Effector CD4-positive, alpha-beta T cell (primary cell): ENCODE data around the gene CDC45.

ENCODE experiments used
- DNase-seq: peaks from one replicate; pipeline ENCODE4 v3.0.0-alpha.2; 2020

Gene CDC45

DNA sequence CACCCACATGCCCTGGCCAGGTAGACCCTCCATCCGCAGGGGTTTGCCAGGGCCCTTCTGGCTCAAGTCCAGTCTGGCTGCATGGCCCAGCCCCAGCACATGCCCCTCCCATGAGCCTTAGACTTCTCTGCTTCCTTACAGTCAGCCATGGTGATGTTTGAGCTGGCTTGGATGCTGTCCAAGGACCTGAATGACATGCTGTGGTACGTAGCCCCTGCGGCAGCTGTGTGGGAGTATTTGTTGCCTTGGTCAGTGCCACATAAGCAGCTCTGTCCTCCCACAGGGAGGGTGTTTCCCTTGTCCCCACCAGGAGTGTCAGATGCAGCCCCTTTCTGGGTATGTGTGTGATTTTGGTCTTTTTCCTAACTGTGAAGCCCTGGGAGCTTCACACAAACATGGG is 17.5 kb downstream of the CDC45 start:
- no peak for DNase-seq

DNA sequence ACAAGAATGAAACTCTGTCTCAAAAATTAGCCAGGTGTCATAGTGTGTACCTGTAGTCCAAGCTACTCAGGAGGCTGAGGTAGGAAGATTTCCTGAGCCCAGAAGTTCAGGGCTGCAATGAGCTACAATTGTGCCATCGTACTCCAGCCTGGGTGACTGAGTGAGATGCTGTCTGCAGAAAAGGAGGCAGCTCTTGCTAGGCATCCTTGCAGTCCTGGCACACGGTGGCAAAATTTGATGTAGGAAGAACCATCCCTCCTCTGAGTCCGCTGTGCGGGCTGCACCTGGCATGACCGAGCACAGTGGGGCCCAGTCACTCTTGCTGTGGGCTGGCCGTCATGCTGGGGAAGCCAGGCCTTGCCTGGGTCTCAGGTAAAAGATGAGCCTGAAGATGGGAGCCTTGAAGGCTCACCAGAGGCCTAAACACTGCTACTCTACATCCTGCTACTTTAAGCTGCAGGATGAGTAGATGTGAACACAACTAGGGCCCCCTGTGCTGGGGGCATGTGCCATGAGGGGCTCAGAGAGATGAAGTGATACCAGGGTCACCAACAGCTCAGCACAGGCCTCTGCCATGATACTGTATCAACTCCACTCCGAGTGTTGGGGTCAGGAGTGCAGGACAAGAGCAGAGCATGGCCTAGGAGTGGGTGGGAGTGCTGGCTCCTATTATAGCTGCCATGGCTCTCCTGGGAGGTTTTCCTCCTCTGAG is 18.6 kb downstream of the CDC45 start:
- DNase-seq: no peak

DNA sequence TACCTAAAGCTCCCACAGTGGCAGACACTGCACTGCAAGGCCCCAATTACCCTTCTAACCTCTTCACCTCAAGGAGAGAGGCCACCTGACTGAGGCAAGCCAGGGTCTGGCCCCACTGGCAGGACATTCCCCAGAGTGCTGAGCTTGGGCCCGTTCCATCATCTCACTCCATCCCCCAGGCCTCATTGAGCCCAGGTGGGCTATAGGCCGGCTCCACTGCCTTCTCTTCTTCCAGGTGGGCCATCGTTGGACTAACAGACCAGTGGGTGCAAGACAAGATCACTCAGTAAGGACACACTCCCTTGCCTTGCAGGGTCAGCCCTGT is 19.1 kb downstream of the CDC45 start:
- no peak for DNase-seq

DNA sequence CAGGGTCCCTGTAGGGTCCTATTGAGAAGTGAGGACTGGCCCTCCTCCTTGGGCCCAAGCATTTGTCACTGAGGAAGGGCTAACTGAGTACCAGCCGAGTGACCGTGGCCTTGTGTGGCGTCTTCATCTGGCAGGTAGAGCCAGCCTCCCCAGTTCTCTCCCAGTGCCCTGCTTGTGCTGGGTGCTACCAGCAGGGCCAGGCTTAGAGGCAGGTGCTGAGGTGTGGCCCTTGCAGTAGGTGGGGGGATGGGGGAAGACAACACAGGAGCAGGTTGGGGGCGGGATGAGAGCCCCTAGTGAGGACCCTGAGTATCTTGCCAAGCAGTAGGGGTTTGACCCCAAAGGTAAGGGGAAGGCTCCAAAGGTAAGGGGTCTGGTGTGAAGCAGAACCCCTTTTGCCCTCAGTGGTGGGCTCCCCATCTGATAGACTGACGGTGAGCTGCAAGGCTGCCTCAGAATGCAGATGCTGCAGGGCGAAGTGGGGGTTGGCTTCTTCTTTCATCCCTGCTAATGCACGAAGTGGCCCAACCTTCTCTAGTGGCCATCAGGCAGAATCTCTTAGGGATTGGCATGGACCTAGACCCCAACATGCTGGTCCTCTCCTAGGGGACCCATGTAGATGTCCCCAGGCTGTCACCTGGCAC is 19.6 kb downstream of the CDC45 start:
- DNase-seq: no peak

DNA sequence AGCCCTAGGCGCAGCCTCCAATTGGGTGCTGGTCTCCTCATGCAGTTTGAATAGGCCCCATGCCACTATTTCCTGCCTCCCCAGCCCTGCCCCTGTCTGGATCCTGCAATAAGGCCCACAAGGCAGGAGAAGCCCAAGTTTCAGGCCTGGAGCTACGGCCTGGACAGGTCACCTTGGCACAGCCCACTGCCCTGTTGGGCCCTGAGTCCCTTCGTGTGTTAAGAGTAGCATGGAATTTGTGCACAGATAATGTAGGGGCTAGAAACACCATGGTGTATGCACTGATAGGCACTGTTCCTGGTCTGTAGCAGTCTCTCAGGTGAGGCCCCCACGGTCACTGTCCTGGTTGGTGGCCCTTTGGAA is 20.1 kb downstream of the CDC45 start:
- DNase-seq: no peak

DNA sequence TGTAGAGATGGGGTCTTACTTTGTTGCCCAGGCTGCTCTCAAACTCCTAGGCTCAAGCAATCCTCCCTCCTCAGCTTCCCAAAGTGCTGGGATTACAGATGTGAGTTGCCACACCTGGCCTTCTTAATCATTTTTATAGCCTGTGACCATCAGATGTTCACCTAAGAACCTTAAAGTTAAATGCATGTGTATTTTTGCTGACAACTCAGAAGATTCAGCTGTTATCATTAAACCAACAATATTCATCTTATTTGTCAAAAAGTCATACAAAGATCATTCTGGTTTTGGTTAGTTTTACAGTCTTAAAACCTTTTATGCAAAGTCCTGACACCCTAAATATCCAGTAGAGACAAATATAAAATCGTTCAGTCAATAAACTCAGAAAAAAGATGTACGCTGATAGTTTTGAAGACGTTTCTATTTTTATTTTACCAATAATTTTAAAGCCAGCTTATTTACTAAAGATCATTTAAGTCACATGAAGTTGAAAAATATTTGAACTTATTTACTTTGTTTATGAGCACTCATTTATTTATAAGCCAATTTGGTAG is 22.3 kb downstream of the CDC45 start:
- no peak for DNase-seq

DNA sequence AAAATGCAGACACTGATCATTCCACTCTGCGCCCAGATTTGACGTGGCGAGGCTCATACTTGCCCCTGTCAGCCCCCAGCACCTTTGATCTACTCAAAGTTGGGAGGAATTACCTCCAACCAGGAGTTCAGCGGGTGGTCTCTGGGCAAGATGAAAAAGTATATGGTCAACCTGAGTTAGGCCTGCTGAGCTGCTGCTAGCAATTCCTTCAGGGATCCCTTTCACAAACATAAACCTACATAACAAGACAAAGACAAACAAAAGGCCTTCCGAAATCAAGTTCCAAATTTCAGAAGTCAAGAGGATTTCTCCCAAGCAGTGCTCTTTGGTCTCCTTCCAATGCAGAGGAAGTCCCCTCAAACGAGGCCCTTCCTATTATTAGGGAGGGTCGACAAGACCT is 23.6 kb downstream of the CDC45 start:
- DNase-seq: no peak

DNA sequence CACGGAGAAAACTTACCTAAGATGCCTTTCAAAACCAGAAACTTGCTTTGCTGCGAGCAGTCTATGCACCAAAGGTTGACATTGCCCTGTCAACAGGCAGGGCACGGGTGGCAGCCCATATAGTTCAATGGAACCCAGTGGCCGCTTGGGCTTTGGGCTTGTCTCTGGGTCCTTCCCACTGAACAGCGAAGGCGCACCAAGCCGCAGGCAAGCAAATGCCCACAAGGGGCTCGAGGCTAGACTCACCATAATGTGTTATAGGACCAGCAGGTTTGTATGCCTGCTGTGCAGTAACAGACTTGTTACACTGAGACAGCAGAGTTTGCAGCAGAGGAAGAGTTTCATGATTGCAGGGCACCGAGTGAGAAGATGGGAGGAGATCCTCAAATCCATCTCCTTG is 24.1 kb downstream of the CDC45 start:
- no peak for DNase-seq

DNA sequence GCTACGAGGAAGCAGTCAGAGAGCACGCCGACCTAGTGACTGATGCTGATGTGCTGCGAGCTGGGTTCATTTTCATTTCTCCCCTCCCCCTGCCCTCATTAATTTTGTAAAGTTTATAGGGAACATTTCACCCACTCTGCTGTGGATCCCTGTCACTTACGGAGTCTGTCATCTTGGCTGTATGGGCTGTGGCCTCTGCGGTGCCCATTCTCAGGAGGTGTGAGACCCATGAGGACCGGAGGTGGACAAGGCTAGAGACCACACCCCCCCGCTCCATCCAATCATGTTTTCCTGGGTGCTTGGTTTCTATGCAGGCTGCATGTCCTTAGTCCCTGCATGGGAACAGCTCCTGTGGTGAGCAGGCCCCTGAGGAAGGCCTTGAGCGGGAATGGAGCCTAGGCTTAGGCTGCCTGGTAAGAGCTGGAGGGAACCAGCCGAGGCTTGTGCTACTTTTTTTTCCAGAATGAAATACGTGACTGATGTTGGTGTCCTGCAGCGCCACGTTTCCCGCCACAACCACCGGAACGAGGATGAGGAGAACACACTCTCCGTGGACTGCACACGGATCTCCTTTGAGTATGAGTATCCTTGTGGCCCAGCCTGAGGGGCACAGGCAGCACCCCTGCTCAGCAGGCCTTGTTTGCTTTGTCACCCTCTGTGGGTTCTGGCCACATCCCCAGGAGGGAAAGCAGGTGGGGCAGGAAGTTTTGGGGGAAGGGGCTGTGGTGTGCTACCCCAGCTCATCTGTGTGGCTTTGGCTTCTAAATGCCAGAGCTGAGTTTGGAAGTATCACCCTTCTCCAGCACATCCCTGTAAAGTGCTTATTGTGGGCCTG is 25.4 kb downstream of the CDC45 start:
- no peak for DNase-seq

DNA sequence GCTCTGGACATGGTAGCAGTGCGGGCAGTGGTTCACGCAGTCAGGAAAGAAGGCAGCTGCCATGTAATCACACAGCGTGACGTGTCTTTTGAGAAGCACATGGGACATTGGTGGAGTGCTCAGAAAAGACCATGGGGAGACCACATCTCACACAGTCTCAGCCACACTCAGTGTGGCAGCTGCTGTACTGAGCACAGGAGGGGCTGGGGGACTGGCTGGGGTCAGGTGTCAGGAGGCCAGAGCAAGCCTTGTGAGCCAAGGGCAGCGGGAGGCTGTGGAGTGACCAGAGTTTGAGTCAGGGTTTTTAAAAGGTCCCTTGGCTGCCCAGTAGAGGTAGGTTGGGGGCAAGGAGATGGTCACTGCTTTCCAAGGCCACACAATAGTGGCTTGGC is 26.0 kb downstream of the CDC45 start:
- DNase-seq: no peak

DNA sequence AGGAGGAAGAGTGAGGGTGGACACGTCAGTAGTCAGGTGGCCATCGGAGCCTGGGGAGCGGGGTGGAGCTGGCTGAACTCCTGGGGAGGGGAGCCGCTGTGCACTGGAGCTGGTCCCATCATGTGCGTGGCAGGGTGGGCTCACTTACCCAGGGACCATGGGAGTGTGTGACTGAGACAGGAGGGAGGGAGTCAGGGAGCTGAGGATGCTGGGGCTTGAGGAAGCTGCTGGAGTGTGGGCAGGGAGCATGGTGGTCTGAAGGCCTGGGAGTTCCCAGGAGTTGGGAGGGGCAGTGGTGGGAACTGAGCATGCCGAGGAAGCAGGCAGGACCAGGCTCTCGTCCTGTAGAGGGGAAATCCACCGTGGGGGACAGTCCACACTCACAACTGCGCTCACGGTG is 26.5 kb downstream of the CDC45 start:
- no peak for DNase-seq

DNA sequence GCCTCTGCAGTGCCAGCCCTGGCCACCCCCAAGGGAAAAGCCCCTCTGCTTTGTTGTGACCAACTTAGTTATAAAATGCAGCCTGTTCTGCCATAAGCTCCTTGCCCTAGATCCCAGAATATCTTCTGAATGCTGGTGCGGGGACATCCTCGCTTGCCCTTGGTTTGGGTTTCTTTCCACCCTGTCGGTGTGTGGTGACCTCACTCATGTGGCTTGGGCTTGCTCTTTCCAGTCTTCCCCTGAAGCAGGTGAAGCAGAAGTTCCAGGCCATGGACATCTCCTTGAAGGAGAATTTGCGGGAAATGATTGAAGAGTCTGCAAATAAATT is 27.8 kb downstream of the CDC45 start:
- DNase-seq: no peak

DNA sequence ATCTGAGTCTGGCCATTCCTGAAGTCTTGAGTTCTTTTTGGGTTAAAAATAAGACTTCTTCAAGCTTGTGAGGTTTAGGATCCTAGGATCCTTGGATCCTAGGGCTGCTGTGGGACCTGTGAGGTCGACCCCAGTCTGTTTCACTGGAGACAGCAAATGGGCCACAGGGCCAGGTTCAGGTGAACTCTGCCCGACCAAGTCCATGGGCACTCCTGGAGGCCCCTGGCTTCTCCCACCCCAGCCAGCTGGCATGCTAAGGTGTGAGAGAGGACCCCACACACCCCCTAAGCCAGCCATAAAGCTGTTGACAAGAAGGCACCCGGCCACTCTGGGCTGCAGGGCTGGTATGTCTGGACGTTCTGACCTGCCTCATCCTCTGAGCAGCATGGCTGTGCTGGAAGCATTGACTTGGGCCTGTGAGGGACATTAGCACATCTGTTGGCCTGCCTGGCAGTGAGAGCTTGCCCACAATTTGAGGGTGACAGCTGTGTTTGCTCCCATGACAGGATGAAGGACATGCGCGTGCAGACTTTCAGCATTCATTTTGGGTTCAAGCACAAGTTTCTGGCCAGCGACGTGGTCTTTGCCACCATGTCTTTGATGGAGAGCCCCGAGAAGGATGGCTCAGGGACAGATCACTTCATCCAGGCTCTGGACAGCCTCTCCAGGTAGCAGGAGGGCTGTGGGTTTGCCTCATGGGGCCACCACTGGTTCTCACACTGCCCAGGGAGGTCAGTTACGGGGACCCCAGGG is 28.5 kb downstream of the CDC45 start:
- no peak for DNase-seq

DNA sequence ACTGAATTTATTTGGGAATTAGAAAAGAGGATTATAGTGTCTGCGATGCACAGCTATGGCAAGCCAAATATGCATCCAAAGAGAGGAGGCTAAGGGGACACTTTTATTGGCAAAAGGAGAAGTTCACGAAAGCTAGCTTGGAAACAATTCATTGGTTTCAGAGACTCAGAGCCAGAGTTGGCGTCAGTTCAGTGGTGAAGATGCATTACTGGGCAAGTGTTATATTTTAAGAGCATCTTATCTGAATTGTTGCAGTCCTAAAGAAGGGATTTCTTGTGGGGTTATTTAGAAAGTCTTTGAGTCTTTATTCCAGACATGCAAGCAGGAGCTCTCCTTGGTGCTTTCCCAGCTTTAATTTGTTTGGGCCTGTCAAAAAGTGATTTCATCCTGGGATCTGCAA is 29.5 kb downstream of the CDC45 start:
- DNase-seq: no peak

DNA sequence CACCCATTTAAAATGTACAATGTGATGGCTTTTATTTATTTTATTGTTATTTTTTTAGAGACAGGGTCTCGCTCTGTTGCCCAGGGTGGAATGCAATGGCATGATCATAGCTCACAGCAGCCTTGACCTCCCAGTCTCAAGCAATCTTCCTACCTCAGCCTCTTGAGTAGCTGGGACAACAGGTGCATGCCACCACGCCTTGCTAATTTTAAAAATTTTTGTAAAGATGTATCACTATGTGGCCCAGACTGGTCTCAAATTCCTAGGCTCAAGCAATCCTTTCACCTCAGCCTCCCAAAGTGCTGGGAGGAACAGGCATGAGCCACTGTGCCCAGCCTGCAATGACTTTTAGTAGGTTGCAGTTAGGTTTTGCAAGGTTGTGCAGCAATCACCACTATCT is 30.2 kb downstream of the CDC45 start:
- DNase-seq: no peak

DNA sequence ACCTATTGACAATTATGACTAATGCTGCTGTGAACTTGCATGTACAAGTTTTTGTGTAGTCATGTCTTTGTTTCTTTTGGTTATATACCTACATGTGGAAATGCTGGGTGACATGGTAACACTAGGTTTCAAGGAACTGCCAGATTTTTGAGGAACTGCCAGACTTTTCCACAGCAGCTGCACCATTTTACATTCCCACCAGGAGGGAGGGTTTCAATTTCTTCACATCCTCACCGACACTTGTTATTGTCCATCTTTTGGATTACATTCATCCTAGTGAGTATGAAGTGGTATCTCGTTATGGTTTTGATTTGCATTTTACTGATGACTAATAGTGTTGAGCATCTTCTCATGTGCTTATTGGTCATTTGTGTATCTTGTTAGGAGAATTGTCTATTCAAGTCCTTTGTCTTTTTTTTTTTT is 31.2 kb downstream of the CDC45 start:
- no peak for DNase-seq

DNA sequence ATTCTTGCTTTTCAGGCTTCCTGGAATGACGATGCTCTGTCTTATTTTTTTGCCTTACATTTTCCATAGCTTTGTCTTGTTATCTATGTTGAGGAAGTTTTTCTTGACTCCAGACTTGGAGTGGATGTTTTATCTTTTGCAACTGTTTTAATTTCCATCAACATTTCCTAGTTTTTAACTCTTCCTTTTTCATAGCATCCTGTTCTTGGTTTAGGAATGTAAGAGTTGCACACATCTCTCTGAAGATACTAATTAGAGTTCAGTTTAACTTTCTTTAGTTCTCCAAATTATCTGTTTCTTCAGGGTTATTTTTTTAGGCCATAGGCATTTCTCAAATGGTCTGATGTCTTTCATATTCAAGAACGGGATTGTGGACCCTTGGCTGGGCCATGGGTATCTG is 34.1 kb downstream of the CDC45 start:
- no peak for DNase-seq

DNA sequence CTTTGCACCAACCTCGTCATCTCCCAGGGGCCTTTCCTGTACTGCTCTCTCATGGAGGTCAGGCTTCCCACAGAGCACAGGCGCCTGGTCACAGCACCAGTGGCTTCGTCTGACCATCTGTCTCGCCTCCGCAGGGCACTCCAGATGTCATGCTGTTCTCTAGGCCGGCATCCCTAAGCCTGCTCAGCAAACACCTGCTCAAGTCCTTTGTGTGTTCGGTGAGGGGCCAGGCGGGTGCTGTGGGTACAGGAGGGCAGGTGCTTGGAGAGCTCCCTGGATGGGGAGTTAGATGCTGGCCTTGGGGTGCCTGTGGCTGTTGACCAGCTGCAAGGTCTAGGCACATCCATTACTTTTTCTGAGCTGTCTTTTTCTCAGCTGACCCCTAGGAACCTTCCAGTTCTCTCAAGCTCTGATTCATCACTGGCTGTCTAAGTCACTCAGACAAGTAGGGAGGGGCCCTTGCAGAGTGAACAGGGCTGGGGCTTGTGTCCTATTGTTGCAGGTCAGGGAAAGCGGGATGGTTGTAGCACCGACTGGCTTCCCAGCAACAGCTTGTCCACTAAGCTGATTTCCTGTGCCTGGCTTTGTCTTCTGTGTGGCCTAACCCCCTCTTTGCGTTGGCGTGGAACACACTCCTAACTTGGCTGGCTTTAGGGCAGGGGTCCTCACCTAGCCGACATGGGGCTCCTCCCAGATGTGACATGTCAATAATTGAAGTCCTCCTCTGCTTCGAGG is 35.3 kb downstream of the CDC45 start:
- no peak for DNase-seq

DNA sequence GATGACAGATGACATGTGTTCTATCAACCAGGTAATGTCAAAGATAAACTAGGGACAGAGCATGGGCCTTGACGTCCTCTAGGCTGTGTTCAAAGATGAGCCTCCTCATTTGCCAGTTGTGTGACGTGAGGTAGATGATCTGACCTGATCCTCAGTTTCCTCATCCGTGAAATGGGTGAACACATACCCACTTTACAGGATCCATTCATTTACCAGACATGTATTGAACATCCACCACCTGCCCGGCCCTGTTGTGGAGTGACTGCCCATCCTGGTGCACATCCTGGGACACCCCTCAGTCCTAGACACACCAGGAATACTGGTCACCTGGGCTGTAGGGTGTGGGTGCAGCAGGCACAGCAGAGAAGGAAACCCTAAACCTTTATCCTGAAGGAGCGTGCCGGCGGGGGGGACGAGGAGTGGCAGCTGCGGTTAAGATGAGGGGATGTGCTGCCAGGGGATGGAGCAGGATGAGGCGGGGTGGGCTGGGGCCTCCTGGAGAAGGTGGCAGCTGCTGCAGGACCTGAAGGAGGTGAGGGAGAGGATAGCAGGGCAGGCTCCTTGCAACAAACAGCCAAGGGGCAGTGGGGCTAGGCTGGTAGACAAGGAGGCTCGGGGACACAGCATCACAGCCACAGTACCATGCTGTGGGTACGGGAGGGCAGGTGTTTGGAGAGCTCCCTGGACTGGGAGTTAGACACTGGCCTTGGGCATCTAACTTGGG is 36.1 kb downstream of the CDC45 start:
- DNase-seq: no peak

DNA sequence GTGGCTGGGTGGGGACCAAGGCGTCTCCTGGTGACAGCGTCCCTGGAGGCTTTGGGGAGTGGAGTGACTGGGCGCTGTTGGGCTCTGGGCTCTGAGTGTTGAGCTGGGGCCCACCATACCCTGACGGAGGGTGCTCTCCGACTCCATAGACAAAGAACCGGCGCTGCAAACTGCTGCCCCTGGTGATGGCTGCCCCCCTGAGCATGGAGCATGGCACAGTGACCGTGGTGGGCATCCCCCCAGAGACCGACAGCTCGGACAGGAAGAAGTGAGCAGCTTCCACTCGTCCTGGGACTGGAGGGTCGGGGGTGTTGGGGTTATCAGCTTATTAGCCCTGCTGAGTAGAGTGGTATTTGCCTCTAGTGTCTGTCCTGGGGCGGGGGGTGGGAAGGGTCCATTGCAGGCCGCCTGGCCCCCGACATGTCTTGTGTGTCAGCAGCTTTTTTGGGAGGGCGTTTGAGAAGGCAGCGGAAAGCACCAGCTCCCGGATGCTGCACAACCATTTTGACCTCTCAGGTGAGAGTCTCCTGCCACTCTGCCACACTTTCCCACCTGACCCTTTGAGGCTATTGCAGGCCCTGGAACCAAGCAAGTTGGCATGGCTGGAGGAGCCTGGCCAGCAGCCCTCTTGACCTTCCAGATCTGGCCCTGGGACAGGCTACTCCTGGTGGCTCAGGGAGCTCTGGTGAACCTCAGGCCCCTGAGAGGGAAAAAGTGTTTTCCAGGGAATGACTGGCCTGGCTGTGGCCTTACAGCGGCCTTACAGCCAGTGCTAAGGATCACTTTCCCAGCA is 36.9 kb downstream of the CDC45 start:
- DNase-seq: no peak

DNA sequence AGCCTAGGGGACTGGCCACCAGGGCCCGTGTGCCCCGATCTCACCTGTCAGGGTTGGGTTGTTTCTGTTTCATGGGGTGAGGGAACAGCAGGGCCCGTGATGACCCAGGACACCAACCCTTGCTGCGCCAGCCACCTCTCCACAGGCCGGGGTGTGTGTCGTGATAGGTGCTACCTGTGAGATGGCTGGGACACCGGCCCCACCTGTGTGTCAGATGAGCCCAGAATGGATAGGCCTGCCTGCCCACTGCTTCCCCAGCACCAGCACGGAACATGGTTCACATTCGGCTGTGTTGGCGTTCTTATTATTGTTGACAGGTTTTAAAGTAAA is 37.4 kb downstream of the CDC45 start:
- no peak for DNase-seq
